K562 (cell line): ENCODE measurements around the gene IQCN. TPM values are rescaled to one million over a fixed set of nuclear protein-coding genes. Genes with fewer than 3 reads are reported as not detected.

ENCODE experiments used
- DDX20 ChIP-seq: fragments of 450-650 bp; IDR thresholded peaks from 2 replicates; pipeline ENCODE4 v1.6.1; 2016; ENCODE audit warnings: missing genetic modification characterization, low read depth, mild to moderate bottlenecking, missing compliant biosample characterization, moderate library complexity
- ELF1 ChIP-seq: fragments of 200-800 bp; sonication (Bioruptor generic); IDR thresholded peaks from 2 replicates; pipeline ENCODE4 v1.6.1; 2016; ENCODE audit warnings: missing genetic modification characterization, missing compliant biosample characterization
- ELF4 ChIP-seq: fragments of 450-650 bp; formaldehyde crosslinking; IDR thresholded peaks from 2 replicates; pipeline ENCODE4 v1.4.0; 2022; ENCODE audit warnings: missing genetic modification characterization
- EP400 ChIP-seq: fragments of 450-650 bp; IDR thresholded peaks from 2 replicates; pipeline ENCODE4 v1.6.1; 2017; ENCODE audit warnings: antibody characterized with exemption, mild to moderate bottlenecking, moderate library complexity
- PHF21A ChIP-seq: fragments of 450-650 bp; IDR thresholded peaks from 2 replicates; pipeline ENCODE4 v1.6.1; 2017; ENCODE audit warnings: low read depth, borderline replicate concordance
- PHF8 ChIP-seq: fragments of 200-600 bp; sonication (generic); IDR thresholded peaks from 2 replicates; pipeline ENCODE4 v1.6.1; 2012; ENCODE audit warnings: mixed run types, mild to moderate bottlenecking, inconsistent platforms, low read length, moderate library complexity, borderline replicate concordance
- RBM14 ChIP-seq: fragments of 200-400 bp; formaldehyde crosslinking; IDR thresholded peaks from 2 replicates; pipeline ENCODE4 v1.6.1; 2018; ENCODE audit warnings: low read depth, mild to moderate bottlenecking, low read length, moderate library complexity, borderline replicate concordance; ENCODE audit not compliant: insufficient read depth
- STAT5A ChIP-seq: IDR thresholded peaks from 2 replicates; pipeline ENCODE4 v1.6.1; 2012; ENCODE audit warnings: low read length, inconsistent platforms, borderline replicate concordance
- TEAD1 ChIP-seq, 2 experiments: fragments of 450-650 bp in 1 of 2; sonication (generic) in 1 of 2; formaldehyde crosslinking; IDR thresholded peaks; 2 replicates each; pipeline versions ENCODE4 v1.4.0 to v1.8.0; 2020 to 2022; ENCODE audit warnings: mild to moderate bottlenecking in 2 of 2, missing genetic modification reagents in 1 of 2
- ZMIZ1 ChIP-seq, 2 experiments: fragments of 150-350 bp in 1 of 2; IDR thresholded peaks; 2 replicates each; pipeline ENCODE4 v1.6.1; 2012 to 2016; ENCODE audit warnings: low read depth in 2 of 2, low read length in 2 of 2, mild to moderate bottlenecking in 1 of 2, moderate library complexity in 1 of 2
- ZNF274 ChIP-seq: IDR thresholded peaks from 2 replicates; pipeline ENCODE4 v1.6.1; 2011; ENCODE audit warnings: low read depth, mild to moderate bottlenecking, low read length, moderate library complexity, borderline replicate concordance
- ZNF609 ChIP-seq: sonication (generic); formaldehyde crosslinking; IDR thresholded peaks from 2 replicates; pipeline ENCODE4 v1.8.1; 2023; ENCODE audit warnings: missing genetic modification reagents, mild to moderate bottlenecking, borderline replicate concordance
- polyA plus RNA-seq, 8 experiments: library from polyadenylated mRNA; depleted of rRNA in 4 of 8; stranded (reverse) in 5 of 8; unstranded in 3 of 8; fragments of >200 nt; fragmentation: Nextera tagmentation in 2 of 8; fragmentation: Illumina TruSeq in 1 of 8; extraction: Ambion mirVana in 2 of 8; extraction: Trizol in 1 of 8; gene quantifications; 2 replicates each; pipeline versions ENCODE4 v1.2.1 to v1.2.3, GENCODE V29; 2011 to 2014; ENCODE audit warnings: inconsistent platforms in 1 of 8, missing spikeins in 1 of 8
- total RNA-seq, 7 experiments: library from RNA; depleted of rRNA in 6 of 7; stranded (reverse); fragments of >200 nt in 6 of 7; fragmentation: Illumina TruSeq in 2 of 7; extraction: Trizol in 2 of 7; gene quantifications; 2 replicates each; pipeline versions ENCODE4 v1.2.1 to v1.2.3, GENCODE V29; 2011 to 2021; ENCODE audit warnings: low replicate concordance in 1 of 7
- TF ChIP-seq, protein P1 (sequence below), 2 experiments: fragments of 450-650 bp; IDR thresholded peaks; 2 replicates each; pipeline ENCODE4 v1.6.1; 2018; ENCODE audit warnings: mild to moderate bottlenecking in 2 of 2, low read depth in 1 of 2; ENCODE audit not compliant: partially characterized antibody in 2 of 2

Gene IQCN
- total and polyA plus RNA-seq, 9 of the 15 experiments (the other 6 are each of a cell fraction or from before 2014, with no cell fraction given): 0.01 to 0.07 (median 0.04) TPM; not detected in 3

- TF ChIP-seq PHF8 (no peak), PHF21A (no peak), ZNF274 (no peak), EP400 (peak; percentile 61), STAT5A (no peak), TEAD1 (CRISPR knock-in tag; IDR thresholded peaks at IDR 0.05) (no peak), ZNF609 (CRISPR knock-in tag) (0 out of 2 replicates have a peak, but pooled peaks have one; percentile 56), ZMIZ1 (IDR thresholded peaks at IDR 0.05; ENCODE audit: low read depth in 2 of 2, low read length in 2 of 2) (peak in 1 of 2 experiments; percentile 4; a peak in 1 of 4 replicates), ELF4 (peak; percentile 48; the same call in 1 of the 2 replicates), RBM14 (no peak), ELF1 (no peak), DDX20 (tag) (no peak)
- TF ChIP-seq, protein P1, sequence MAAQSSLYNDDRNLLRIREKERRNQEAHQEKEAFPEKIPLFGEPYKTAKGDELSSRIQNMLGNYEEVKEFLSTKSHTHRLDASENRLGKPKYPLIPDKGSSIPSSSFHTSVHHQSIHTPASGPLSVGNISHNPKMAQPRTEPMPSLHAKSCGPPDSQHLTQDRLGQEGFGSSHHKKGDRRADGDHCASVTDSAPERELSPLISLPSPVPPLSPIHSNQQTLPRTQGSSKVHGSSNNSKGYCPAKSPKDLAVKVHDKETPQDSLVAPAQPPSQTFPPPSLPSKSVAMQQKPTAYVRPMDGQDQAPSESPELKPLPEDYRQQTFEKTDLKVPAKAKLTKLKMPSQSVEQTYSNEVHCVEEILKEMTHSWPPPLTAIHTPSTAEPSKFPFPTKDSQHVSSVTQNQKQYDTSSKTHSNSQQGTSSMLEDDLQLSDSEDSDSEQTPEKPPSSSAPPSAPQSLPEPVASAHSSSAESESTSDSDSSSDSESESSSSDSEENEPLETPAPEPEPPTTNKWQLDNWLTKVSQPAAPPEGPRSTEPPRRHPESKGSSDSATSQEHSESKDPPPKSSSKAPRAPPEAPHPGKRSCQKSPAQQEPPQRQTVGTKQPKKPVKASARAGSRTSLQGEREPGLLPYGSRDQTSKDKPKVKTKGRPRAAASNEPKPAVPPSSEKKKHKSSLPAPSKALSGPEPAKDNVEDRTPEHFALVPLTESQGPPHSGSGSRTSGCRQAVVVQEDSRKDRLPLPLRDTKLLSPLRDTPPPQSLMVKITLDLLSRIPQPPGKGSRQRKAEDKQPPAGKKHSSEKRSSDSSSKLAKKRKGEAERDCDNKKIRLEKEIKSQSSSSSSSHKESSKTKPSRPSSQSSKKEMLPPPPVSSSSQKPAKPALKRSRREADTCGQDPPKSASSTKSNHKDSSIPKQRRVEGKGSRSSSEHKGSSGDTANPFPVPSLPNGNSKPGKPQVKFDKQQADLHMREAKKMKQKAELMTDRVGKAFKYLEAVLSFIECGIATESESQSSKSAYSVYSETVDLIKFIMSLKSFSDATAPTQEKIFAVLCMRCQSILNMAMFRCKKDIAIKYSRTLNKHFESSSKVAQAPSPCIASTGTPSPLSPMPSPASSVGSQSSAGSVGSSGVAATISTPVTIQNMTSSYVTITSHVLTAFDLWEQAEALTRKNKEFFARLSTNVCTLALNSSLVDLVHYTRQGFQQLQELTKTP (IDR thresholded peaks at IDR 0.05; ENCODE audit: low read depth in 1 of 2, partially characterized antibody in 2 of 2): peak; percentile 83 to 88
Measured at GRCh38 chr19:18279516-18280246, 5.4 kb upstream of the IQCN start (continued).
